Right lobe of liver (tissue), 6 donors: ENCODE measurements around the gene DCTN1. TPM values are rescaled to one million over a fixed set of nuclear protein-coding genes. Genes with fewer than 3 reads are reported as not detected.

Experiments used
- ATAC-seq, 4 donors: fragments of 200-7000 bp; cut with Tn5 transposase; one replicate each; pipeline ENCODE4 v1.9.1; 2020; ENCODE audit warnings: mild to moderate bottlenecking in 4 of 4, moderate library complexity in 4 of 4
- DNase-seq, 3 donors: peaks; one replicate each; pipeline ENCODE4 v3.0.0-alpha.2; 2020
- H3K27ac ChIP-seq, 3 donors: fragments of 200-600 bp; one replicate each; pipeline ENCODE4 v1.8.0; 2022
- H3K27me3 ChIP-seq, 2 donors: fragments of 200-600 bp; one replicate each; pipeline ENCODE4 v1.8.0; 2022
- H3K36me3 ChIP-seq, 4 donors: fragments of 200-600 bp; sonication (generic) in 1 of 4; one replicate each; pipeline versions ENCODE4 v1.5.1 to v1.8.0; 2017 to 2022; ENCODE audit warnings: control low read depth in 1 of 4
- H3K4me1 ChIP-seq, 4 donors: fragments of 200-600 bp; sonication (generic) in 1 of 4; one replicate each; pipeline versions ENCODE4 v1.5.1 to v1.8.0; 2017 to 2022; ENCODE audit warnings: control low read depth in 1 of 4
- H3K4me3 ChIP-seq, 3 donors: fragments of 200-600 bp; one replicate each; pipeline ENCODE4 v1.8.0; 2022
- H3K9me3 ChIP-seq, 4 donors: fragments of 200-600 bp; sonication (generic) in 1 of 4; one replicate each; pipeline versions ENCODE4 v1.5.1 to v1.8.0; 2017 to 2022; ENCODE audit warnings: control low read depth in 1 of 4
- POLR2A ChIP-seq: fragments of 450-650 bp; IDR thresholded peaks from one replicate; pipeline ENCODE4 v1.6.1; 2017; ENCODE audit warnings: antibody characterized with exemption, mild to moderate bottlenecking
- WGBS: methylation state at CpG from one replicate; pipeline ENCODE4 v1.1.6; 2018; ENCODE audit warnings: low coverage, low lambda C conversion rate; ENCODE audit not compliant: insufficient coverage; ENCODE audit errors: missing lambda C conversion rate; 5-methylcytosine and 5-hydroxymethylcytosine counted together
- intact Hi-C, 2 donors: fragments of 100-400 bp; cut with DNase I; formaldehyde crosslinking; loops; one replicate each; pipeline versions ENCODE4 v1.11.2 to v1.14.1; 2022
- total RNA-seq, 6 experiments: library from RNA; depleted of rRNA in 2 of 6; stranded (reverse); fragments of >200 nt in 2 of 6; fragmentation: NEBNext Ultra II Directional in 3 of 6; extraction: Animal tissue kit (Norgen Biotek cat#: 25700) in 3 of 6; gene quantifications; one replicate each; pipeline versions ENCODE4 v1.1.0 to v1.2.4, GENCODE V29; 2016 to 2023
- TF ChIP-seq, protein P1 (sequence below), 4 donors: fragments of 200-600 bp in 3 of 4; fragments of 450-650 bp in 1 of 4; IDR thresholded peaks; one replicate each; pipeline versions ENCODE4 v1.5.1 to v1.8.0; 2016 to 2022; ENCODE audit warnings: antibody characterized with exemption in 4 of 4, mild to moderate bottlenecking in 2 of 4
- donor health status: DM: no; HTN: yes; CAD: no.
- donor health status: DM: no; HTN: no; CAD: no.
- donor health status: DM: no; HTN: no; CAD: no.
- donor health status: DM: no; HTN: yes; CAD: no.
- donor health status: DM: no; HTN: yes; CAD: no.

DCTN1 gene
- total RNA-seq, 6 experiments from 2014 or later: 33.7 to 47.9 (median 37.3) TPM

GRCh38 chr2:74414881-74415761, 35.0 kb upstream of the DCTN1 start:
- WGBS: 11% methylated on average over 15 of the region's 66 CpGs
- Histone ChIP-seq H3K36me3 (no peaks in the 10 kb centered on the region), H3K4me3 (peak overlapping the region; percentile 24 to 46 (median 42)), H3K9me3 (no peaks in the 10 kb centered on the region), H3K27ac (peak overlapping the region in 2 of 3 donors; percentile 17 to 29), H3K27me3 (peaks cover 0 to 4% of the 10 kb centered on the region in 2 donors), H3K4me1 (peaks cover 0 to 9% (median 0%) of the 10 kb centered on the region in 4 donors)
- peak in 2 of 3 donors; percentile 50 to 63 for DNase-seq
- ATAC-seq: peak; percentile 58 to 71 (median 68)
- intact Hi-C loops: loop anchor here in 1 of 2 donors (10.0 kb wide), 1 partner anchor 170 kb away; no protein-coding TSS in a partner anchor
- no peak for TF ChIP-seq POLR2A
- TF ChIP-seq, protein P1, sequence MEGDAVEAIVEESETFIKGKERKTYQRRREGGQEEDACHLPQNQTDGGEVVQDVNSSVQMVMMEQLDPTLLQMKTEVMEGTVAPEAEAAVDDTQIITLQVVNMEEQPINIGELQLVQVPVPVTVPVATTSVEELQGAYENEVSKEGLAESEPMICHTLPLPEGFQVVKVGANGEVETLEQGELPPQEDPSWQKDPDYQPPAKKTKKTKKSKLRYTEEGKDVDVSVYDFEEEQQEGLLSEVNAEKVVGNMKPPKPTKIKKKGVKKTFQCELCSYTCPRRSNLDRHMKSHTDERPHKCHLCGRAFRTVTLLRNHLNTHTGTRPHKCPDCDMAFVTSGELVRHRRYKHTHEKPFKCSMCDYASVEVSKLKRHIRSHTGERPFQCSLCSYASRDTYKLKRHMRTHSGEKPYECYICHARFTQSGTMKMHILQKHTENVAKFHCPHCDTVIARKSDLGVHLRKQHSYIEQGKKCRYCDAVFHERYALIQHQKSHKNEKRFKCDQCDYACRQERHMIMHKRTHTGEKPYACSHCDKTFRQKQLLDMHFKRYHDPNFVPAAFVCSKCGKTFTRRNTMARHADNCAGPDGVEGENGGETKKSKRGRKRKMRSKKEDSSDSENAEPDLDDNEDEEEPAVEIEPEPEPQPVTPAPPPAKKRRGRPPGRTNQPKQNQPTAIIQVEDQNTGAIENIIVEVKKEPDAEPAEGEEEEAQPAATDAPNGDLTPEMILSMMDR (IDR thresholded peaks at IDR 0.05): peak in 3 of 4 donors; percentile 14 to 28 (median 19)

- no peak for DNase-seq
- TF ChIP-seq, protein P1 (IDR thresholded peaks at IDR 0.05): no peak
- no peak for TF ChIP-seq POLR2A
- Histone ChIP-seq H3K9me3 (no peaks in the 10 kb centered on the region), H3K27ac (peak overlapping the region in 1 of 3 donors; percentile 29), H3K4me1 (peaks cover 0 to 9% (median 0%) of the 10 kb centered on the region in 4 donors), H3K4me3 (peak overlapping the region; percentile 24 to 46 (median 42)), H3K27me3 (peaks cover 0 to 4% of the 10 kb centered on the region in 2 donors), H3K36me3 (no peaks in the 10 kb centered on the region)
- intact Hi-C loops: loop anchor here in 1 of 2 donors (10.0 kb wide), 1 partner anchor 170 kb away; no protein-coding TSS in a partner anchor
- ATAC-seq: no peak
- WGBS: 45% methylated on average over 3 of the region's 19 CpGs
Measured at GRCh38 chr2:74414441-74414840, 34.3 kb upstream of the DCTN1 start.

- peaks cover 0 to 4% of the 10 kb centered on the region in 2 donors for H3K27me3 ChIP-seq
- H3K27ac ChIP-seq: no peak overlapping the region
- H3K36me3 ChIP-seq: no peaks in the 10 kb centered on the region
- DNase-seq (peak; percentile 47 to 69 (median 64)), ATAC-seq (peak; percentile 49 to 76 (median 62))
- WGBS: 34% methylated on average over 3 of the region's 8 CpGs
- H3K4me1 ChIP-seq: peaks cover 0 to 9% (median 0%) of the 10 kb centered on the region in 4 donors
- intact Hi-C loops: loop anchor here in 1 of 2 donors (10.0 kb wide), 1 partner anchor 168 kb away; no protein-coding TSS in a partner anchor
- no peaks in the 10 kb centered on the region for H3K9me3 ChIP-seq
- TF ChIP-seq POLR2A: no peak
- TF ChIP-seq, protein P1 (IDR thresholded peaks at IDR 0.05): no peak
- H3K4me3 ChIP-seq: no peak overlapping the region
Measured at GRCh38 chr2:74413001-74413698, 33.0 kb upstream of the DCTN1 start.

DNA sequence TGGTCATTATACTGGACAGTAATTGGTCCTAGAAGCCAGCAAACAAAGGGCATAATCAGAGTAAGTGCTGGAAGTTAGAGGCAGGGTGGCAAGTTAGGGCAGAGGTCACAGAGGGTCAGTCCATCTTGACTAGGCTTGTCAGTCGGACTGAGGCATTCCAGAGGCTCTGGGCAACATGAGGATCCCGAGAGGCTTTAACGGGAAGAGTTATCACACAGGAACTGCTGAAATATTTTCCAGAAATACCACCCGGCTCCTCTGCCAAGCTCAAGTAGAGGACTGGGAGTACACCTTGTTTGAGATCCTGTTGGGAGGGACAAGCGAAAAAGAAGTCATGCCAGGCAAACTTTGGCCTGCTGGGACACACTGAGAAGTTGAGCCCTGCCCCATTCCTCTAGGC, 27.6 kb upstream of the DCTN1 start:
- no peaks in the 10 kb centered on the region for H3K27me3 ChIP-seq
- H3K27ac ChIP-seq: no peak overlapping the region
- ATAC-seq: no peak
- TF ChIP-seq, protein P1 (IDR thresholded peaks at IDR 0.05): no peak
- no peak for TF ChIP-seq POLR2A
- no peaks in the 10 kb centered on the region for H3K9me3 ChIP-seq
- intact Hi-C loops: no loop called here
- H3K4me1 ChIP-seq: peaks cover 0 to under 1% (median 0%) of the 10 kb centered on the region in 4 donors
- H3K4me3 ChIP-seq: no peak overlapping the region
- DNase-seq: no peak
- WGBS: 44% methylated on average over 2 of the region's 5 CpGs
- H3K36me3 ChIP-seq: no peaks in the 10 kb centered on the region
